Activated T-helper 1 cell treated with anti-CD3 and anti-CD28 coated beads, Interleukin-2, amount 50 U/mL, for 16 hours (primary cell): ENCODE data around the gene ROPN1B.
"Not testable (repeated sequence)": the region's sequence is repeated elsewhere in the genome, so short reads cannot be mapped to it uniquely, and the experiment has no call there.

Source experiments
- DNase-seq, 2 donors: peaks; one replicate each; pipeline ENCODE4 v3.0.0-alpha.2; 2020; ENCODE audit warnings: low read depth in 1 of 2, low spot score in 1 of 2

ROPN1B gene

GRCh38 chr3:125968701-125969592 is at the start of gene ROPN1B:
Gene ROPN1B (plus strand): TSS chr3:125969178. CDS start chr3:125972055, 2,877 bp downstream.
- not testable (repeated sequence) for DNase-seq

DNA sequence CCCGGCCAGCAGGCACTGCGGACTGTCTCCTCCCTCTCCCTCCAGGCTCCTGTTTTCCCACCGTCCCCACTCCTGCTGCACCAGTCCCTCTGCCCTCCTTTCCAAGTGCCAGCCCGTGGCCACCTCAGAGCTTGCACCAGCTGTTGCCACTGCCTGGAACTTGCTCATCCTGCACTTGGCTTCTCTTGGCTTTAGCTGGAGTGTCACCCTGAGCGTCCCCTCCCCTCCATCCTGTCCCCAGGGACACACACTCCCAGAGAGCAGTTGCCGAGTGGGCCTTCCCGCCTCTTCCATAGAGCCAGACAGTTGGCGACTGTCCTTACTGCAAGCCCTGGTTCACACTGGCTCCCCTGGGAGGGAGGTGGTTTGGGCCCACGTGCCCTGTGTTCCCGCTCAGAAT is 48.8 kb upstream of the ROPN1B start:
- not testable (repeated sequence) for DNase-seq

DNA sequence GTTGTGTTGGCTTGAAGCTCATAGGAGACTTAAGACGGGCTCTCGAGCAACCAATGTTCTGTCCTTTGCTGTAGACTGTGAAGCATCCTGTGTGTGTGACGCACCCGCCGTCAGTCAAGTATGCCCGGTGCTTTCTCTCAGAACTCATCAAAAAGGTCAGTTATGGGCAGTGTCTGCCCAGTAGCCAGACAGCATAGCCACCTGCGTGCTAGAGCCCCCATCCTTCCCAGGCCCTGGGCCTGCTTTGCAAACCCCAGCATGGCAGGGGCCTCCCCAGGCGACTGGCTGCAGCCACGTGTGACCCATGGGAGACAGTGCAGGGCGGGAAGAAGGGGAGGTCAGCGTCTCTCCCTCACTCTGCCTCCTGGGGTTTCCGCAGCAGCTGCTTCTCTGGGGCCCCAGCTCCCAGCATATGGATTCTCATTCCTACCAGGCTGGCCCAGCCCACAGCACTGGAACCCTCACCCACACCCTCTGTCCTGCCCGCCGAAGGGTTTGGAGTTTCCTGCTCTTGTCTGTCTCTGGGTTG is 48.2 kb upstream of the ROPN1B start:
- not testable (repeated sequence) for DNase-seq

DNA sequence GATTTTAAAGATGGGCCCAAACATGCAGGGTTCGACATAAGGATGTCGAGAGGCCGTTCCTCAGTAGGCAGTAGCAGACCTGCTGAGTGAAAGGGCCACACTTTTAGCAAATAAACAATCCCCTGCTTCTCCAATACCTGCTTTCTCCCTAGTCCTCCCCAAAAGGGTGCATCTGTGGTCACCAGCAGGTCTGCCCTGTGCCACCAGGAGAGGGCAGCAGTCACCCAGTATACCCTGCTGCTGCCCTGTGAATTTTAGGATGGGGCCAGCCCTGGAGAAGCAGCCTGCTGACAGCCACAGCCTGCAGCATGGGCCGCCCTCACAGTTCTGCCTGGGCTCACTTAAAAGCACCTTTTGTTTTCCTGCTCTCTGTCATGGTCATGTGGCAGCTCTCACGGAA is 47.3 kb upstream of the ROPN1B start:
- DNase-seq = peak in 1 of 2 donors; percentile 11

DNA sequence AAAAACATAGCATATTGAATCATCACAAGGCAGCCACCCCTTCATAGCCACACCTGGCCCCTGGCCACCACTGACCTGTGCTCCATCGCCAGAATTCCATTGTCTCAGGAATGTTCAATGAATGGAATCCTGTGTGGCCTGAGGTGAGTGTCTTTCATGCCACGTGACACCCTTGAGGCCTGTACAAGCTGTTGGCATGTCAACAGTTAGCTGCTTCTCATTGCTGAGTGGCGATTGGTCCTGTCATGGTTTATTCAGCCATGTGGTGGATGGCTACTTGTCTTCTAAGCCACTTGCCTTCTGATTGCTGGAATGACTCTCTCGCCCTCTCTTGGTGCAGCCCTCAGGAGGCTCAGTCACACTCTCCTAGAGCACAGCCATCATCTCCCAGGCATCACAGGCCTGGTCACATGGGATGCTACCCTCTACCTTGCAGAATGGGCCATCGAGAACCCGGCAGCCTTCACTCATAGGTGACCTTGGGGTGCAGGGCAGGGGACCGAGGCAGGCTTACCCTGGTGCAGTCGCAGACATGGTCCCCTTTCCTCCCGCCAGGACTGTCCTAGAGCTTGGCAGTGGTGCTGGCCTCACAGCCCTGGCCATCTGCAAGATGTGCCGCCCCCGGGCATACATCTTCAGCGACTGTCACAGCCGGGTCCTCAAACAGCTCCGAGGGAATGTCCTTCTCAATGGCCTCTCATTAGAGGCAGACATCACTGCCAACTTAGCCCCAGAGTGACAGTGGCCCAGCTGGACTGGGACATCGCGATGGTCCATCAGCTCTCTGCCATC is 45.5 kb upstream of the ROPN1B start:
- not testable (repeated sequence) for DNase-seq

- DNase-seq = not testable (repeated sequence)
These were observed 44.7 kb upstream of the ROPN1B start for GRCh38 chr3:125924276-125924675.

GRCh38 chr3:125925727-125926126 is 43.3 kb upstream of the ROPN1B start:
- not testable (repeated sequence) for DNase-seq

- peak; percentile 46 to 54 for DNase-seq
These were observed 40.0 kb upstream of the ROPN1B start for GRCh38 chr3:125928771-125929545.

DNA sequence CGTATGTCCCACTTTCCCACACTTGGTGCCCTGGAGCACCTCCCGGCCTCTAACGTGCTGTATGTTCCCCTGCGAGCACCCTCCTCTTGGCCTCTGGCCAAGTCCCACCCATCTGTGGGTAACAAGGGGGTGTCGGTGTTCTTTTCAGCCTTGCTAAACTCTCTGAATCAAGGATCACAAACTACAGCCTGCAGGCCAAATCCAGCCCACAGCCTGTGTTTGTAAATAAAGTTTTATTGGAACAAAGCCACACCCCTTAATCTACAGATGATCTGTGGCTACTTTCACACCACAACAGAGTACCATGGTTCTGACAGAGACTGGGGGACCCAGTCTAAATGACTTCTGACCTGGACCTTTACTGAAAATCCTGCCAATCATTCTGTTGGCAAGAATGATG is 39.2 kb upstream of the ROPN1B start:
- DNase-seq = not testable (repeated sequence)

DNA sequence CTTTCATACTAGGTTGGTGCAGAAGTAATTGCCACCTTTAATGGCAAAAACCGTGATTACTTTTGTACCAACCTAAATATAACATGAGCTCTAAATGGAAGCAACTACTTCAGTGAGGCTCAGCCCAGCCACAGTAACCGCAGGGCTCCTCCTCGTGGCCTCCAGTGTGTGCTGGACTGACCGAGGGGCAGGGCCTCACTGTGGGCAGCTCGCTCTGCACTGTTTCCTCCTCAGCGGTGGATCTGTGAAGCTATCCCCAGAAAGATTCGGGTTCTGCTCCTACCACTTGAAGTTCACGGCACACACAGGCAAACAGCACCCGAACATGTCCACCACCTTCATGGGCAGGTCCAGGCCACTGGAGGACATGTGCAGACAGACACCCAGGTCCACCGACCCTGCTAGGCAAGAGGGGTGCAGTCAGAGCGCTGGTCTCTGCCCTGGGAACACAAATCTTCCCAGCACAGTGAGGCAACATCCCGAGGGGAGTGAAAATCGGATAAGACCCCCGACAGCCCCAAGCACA is 37.6 kb upstream of the ROPN1B start:
- DNase-seq = not testable (repeated sequence)

- not testable (repeated sequence) for DNase-seq
These were observed 35.4 kb upstream of the ROPN1B start for GRCh38 chr3:125933397-125934173.

- DNase-seq = not testable (repeated sequence)
These were observed 33.6 kb upstream of the ROPN1B start for GRCh38 chr3:125935252-125935874.

DNA sequence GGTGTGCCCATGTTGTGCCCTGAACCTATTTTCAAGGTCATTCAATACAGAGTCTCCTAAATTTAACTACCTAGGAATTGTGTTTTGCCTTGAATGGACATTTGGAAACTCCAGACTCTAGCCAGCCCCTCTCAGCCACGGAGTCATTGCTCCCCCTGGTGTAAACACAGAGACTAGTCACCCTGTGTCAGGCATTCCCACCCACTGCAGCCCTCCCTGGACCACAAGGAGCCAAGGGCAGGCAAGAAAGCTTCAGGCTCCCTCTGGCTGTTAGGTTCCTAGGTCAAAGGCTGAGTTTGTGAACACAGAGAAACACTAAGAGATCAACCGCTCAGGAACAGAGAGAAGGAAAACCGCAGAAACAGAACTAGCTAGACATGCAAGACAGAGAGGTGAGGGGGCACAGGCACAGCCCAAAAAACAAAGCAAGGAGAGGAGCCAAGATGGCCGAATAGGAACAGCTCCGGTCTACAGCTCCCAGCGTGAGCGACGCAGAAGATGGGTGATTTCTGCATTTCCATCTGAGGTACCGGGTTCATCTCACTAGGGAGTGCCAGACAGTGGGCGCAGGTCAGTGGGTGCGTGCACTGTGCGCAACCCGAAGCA is 32.7 kb upstream of the ROPN1B start:
- not testable (repeated sequence) for DNase-seq

DNA sequence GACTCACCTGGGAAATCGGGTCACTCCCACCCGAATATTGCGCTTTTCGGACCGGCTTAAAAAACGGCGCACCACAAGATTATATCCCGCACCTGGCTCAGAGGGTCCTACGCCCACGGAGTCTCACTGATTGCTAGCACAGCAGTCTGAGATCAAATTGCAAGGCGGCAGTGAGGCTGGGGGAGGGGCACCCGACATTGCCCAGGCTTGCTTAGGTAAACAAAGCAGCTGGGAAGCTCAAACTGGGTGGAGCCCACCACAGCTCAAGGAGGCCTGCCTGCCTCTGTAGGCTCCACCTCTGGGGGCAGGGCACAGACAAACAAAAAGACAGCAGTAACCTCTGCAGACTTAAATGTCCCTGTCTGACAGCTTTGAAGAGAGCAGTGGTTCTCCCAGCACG is 32.1 kb upstream of the ROPN1B start:
- DNase-seq = not testable (repeated sequence)

DNA sequence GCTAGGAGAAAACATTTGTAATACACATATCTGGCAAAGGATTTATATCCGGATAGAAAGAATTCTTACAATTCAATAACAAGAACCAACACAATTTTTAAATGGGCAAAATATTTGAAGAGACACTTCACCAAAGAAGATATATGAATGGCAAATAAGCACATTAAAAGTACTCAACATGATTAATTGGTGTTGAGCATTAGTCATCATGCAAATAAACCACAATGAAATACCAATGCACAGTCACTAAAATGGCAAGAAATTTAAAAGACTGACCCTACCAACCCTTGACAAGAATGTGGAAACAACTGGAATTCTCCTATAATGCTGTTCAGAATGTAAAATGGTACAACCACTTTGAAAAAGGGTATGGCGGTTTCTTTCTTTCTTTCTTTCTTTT is 21.2 kb upstream of the ROPN1B start:
- DNase-seq = not testable (repeated sequence)

DNA sequence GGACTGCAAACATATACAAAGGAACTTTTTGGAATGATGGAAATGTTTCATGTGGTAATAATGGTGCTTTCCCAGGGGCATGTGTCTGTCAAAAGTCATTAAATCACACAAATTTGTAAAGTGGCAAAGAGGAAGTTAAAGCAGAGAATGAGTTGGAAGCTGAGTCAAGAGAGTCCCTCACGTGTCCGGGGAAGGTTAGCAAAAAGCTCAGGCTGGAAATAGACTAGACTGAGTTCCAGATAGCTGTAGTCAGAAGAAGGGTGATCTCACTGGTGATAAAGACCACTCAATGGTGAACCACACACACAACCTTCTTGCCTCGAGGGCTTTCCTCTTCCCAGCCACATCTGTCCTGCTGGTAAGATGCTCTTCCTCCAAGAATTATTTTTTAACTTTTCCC is 20.1 kb upstream of the ROPN1B start:
- DNase-seq = not testable (repeated sequence)

DNA sequence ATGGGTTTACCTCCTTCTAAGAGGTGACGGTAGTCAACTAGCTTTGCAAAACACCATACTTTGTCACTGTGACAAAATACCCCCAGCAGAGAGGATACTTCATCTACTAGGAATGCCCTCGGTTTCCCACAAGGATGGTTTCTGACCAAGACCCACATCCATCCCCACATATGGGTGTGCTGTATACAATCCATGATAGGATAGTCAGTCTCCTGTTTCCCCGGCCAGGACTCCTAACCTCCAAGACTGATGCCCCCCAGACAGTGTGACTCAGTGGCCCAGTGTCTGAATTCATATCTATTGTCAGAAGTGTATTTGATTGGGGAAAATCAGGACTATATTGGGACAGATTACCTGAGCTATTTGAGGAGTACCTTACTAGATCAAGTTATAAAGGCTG is 17.8 kb upstream of the ROPN1B start:
- DNase-seq = not testable (repeated sequence)

DNA sequence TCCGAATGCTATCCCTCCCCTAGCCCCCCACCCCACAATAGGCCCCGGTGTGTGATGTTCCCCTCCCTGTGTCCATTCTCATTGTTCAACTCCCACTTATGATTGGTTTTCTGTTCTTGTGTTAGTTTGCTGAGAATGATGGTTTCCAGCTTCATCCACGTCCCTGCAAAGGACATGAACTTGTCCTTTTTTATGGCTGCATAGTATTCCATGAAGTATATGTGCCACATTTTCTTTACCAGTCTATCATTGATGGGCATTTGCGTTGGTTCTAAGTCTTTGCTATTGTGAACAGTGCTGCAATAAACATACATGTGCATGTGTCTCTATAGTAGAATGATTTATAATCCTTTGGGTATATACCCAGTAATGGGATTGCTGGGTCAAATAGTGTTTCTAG is 12.0 kb upstream of the ROPN1B start:
- not testable (repeated sequence) for DNase-seq
